ENCODE data around the gene COL24A1. TPM values are rescaled to one million over a fixed set of nuclear protein-coding genes. Genes with fewer than 3 reads are reported as not detected.

The COL24A1 gene
- total RNA-seq, 1 experiment from 2014 or later: 0.07 TPM

GRCh38 chr1:86035101-86035500, 121.5 kb downstream of the COL24A1 start:
- Histone ChIP-seq H3K27ac (ENCODE audit: low read length) (no peak overlapping the region), H4K20me1 (ENCODE audit: low read length) (no peaks in the 10 kb centered on the region), H3K9me2 (replicated peaks; ENCODE audit: low read length) (no peaks in the 10 kb centered on the region), H3K79me2 (ENCODE audit: low read length) (no peaks in the 10 kb centered on the region), H3K4me3 (ENCODE audit: low read length) (no peak overlapping the region), H3K4me2 (ENCODE audit: low read length) (no peak overlapping the region), H2AFZ (ENCODE audit: low read length) (no peak overlapping the region), H3K36me3 (ENCODE audit: low read depth, low read length) (no peaks in the 10 kb centered on the region), H3K9ac (ENCODE audit: low read length) (no peak overlapping the region), H3K27me3 (ENCODE audit: low read length) (peaks cover 47% of the 10 kb centered on the region), H3K9me3 (ENCODE audit: low read length) (no peaks in the 10 kb centered on the region), H3F3A (ENCODE audit: low read length, unreplicated experiment) (no peaks in the 10 kb centered on the region), H3K4me1 (ENCODE audit: insufficient read depth, low read length) (no peaks in the 10 kb centered on the region)
- ChIA-PET CTCF (no interaction called here), POLR2A (ENCODE audit: unreplicated experiment) (no interaction called here)
- intact Hi-C loops (cut with micrococcal nuclease): no loop called here
- no peak for ATAC-seq
- BruUV-seq (replicated peaks): no TSS peak
- no peak for DNase-seq
- TF ChIP-seq EZH2 (IDR thresholded peaks at IDR 0.05; ENCODE audit: low read length, unreplicated experiment) (no peak), EZH2phosphoT487 (IDR thresholded peaks at IDR 0.05; ENCODE audit: borderline replicate concordance, low read length) (no peak), CTCF (conservative IDR thresholded peaks at IDR 0.05; ENCODE audit: low read depth, low read length) (no peak)

- Histone ChIP-seq H3F3A (ENCODE audit: low read length, unreplicated experiment) (no peaks in the 10 kb centered on the region), H3K79me2 (ENCODE audit: low read length) (no peaks in the 10 kb centered on the region), H3K36me3 (ENCODE audit: low read depth, low read length) (no peaks in the 10 kb centered on the region), H3K4me3 (ENCODE audit: low read length) (no peak overlapping the region), H3K4me1 (ENCODE audit: insufficient read depth, low read length) (no peaks in the 10 kb centered on the region), H3K27me3 (ENCODE audit: low read length) (peaks cover 36% of the 10 kb centered on the region), H3K27ac (ENCODE audit: low read length) (no peak overlapping the region), H3K4me2 (ENCODE audit: low read length) (no peak overlapping the region), H3K9ac (ENCODE audit: low read length) (no peak overlapping the region), H3K9me3 (ENCODE audit: low read length) (no peaks in the 10 kb centered on the region), H4K20me1 (ENCODE audit: low read length) (no peaks in the 10 kb centered on the region), H2AFZ (ENCODE audit: low read length) (no peak overlapping the region), H3K9me2 (replicated peaks; ENCODE audit: low read length) (no peaks in the 10 kb centered on the region)
- intact Hi-C loops (cut with micrococcal nuclease): no loop called here
- DNase-seq: no peak
- CTCF ChIA-PET: no interaction called here
- ATAC-seq: no peak
- TF ChIP-seq EZH2 (IDR thresholded peaks at IDR 0.05; ENCODE audit: low read length, unreplicated experiment) (no peak), CTCF (conservative IDR thresholded peaks at IDR 0.05; ENCODE audit: low read depth, low read length) (no peak), EZH2phosphoT487 (IDR thresholded peaks at IDR 0.05; ENCODE audit: borderline replicate concordance, low read length) (no peak)
- POLR2A ChIA-PET (ENCODE audit: unreplicated experiment): no interaction called here
- BruUV-seq (replicated peaks): no TSS peak
Measured at GRCh38 chr1:86030180-86030579, 126.4 kb downstream of the COL24A1 start.

- no peak overlapping the region for H3K4me2 ChIP-seq (ENCODE audit: low read length)
- no peaks in the 10 kb centered on the region for H3F3A ChIP-seq (ENCODE audit: low read length, unreplicated experiment)
- H3K9me3 ChIP-seq (ENCODE audit: low read length): no peaks in the 10 kb centered on the region
- H4K20me1 ChIP-seq (ENCODE audit: low read length): no peaks in the 10 kb centered on the region
- intact Hi-C loops (cut with micrococcal nuclease): loop anchor here (1.0 kb wide), 1 partner anchor 124 kb away; no protein-coding TSS in a partner anchor
- H3K27ac ChIP-seq (ENCODE audit: low read length): no peak overlapping the region
- TF ChIP-seq CTCF (conservative IDR thresholded peaks at IDR 0.05; ENCODE audit: low read depth, low read length) (peak; percentile 90), EZH2 (IDR thresholded peaks at IDR 0.05; ENCODE audit: low read length, unreplicated experiment) (no peak)
- CTCF ChIA-PET: interaction anchor here (0.5 to 0.6 kb wide), 5 partner anchors 134 to 740 kb away, joined by 3 read pairs; no protein-coding TSS in a partner anchor
- POLR2A ChIA-PET (ENCODE audit: unreplicated experiment): interaction anchor here (0.5 to 0.7 kb wide), 3 partner anchors 314 to 523 kb away, joined by 4 to 9 read pairs (median 4); no protein-coding TSS in a partner anchor
- DNase-seq (peak; percentile 68), ATAC-seq (peak; percentile 57)
- H3K36me3 ChIP-seq (ENCODE audit: low read depth, low read length): no peaks in the 10 kb centered on the region
- no peaks in the 10 kb centered on the region for H3K79me2 ChIP-seq (ENCODE audit: low read length)
- BruUV-seq (replicated peaks): no TSS peak
- H3K9ac ChIP-seq (ENCODE audit: low read length): no peak overlapping the region
- no peaks in the 10 kb centered on the region for H3K9me2 ChIP-seq (replicated peaks; ENCODE audit: low read length)
- no peaks in the 10 kb centered on the region for H3K4me1 ChIP-seq (ENCODE audit: insufficient read depth, low read length)
- H3K27me3 ChIP-seq (ENCODE audit: low read length): peaks cover 10% of the 10 kb centered on the region
- no peak overlapping the region for H2AFZ ChIP-seq (ENCODE audit: low read length)
- H3K4me3 ChIP-seq (ENCODE audit: low read length): no peak overlapping the region
Measured at GRCh38 chr1:86018283-86018923, 138.2 kb downstream of the COL24A1 start.
